Activated CD4-positive, alpha-beta memory T cell treated with anti-CD3 and anti-CD28 coated beads for 36 hours (primary cell): Measurements from ENCODE around the gene DEFB119. TPM values are rescaled to one million over a fixed set of nuclear protein-coding genes. Genes with fewer than 3 reads are reported as not detected.
"Not testable (repeated sequence)": the region's sequence is repeated elsewhere in the genome, so short reads cannot be mapped to it uniquely, and the experiment has no call there.

Source experiments
- CTCF ChIA-PET: fragments of 350-600 bp; sonication (Branson Sonifier 250); formaldehyde crosslinking; loops from one replicate; lab custom pipeline; 2021; ENCODE audit warnings: antibody characterized with exemption, inconsistent platforms; lab: Charles Lee
- POLR2A ChIA-PET: fragments of 350-600 bp; sonication (Branson Sonifier 250); formaldehyde crosslinking; loops from one replicate; lab custom pipeline; 2021; ENCODE audit warnings: antibody characterized with exemption; lab: Charles Lee
- DNase-seq: peaks from one replicate; pipeline ENCODE4 v3.0.0-alpha.2; 2020
- H3K27ac Mint-ChIP-seq: one replicate; pipeline ENCODE4 v1.8.0; 2021; ENCODE audit warnings: mixed read lengths
- H3K27me3 Mint-ChIP-seq: one replicate; pipeline ENCODE4 v1.8.0; 2021; ENCODE audit warnings: mixed read lengths
- H3K36me3 Mint-ChIP-seq: one replicate; pipeline ENCODE4 v1.8.0; 2021; ENCODE audit warnings: mixed read lengths
- H3K4me1 Mint-ChIP-seq: one replicate; pipeline ENCODE4 v1.8.0; 2021; ENCODE audit warnings: low read depth, mixed read lengths
- H3K4me3 Mint-ChIP-seq: one replicate; pipeline ENCODE4 v1.8.0; 2021; ENCODE audit warnings: mild to moderate bottlenecking, mixed read lengths
- H3K9me3 Mint-ChIP-seq: one replicate; pipeline ENCODE4 v1.8.0; 2021; ENCODE audit warnings: mixed read lengths
- intact Hi-C: fragments of 100-400 bp; cut with micrococcal nuclease; formaldehyde crosslinking; loops from one replicate; pipeline ENCODE4 v1.15.1; 2023
- total RNA-seq, 2 experiments: library from RNA; stranded (reverse); gene quantifications; one replicate each; pipeline ENCODE4 v1.2.3, GENCODE V29; 2021

The DEFB119 gene
- total RNA-seq, 2 experiments from 2014 or later, result not detected

DNA sequence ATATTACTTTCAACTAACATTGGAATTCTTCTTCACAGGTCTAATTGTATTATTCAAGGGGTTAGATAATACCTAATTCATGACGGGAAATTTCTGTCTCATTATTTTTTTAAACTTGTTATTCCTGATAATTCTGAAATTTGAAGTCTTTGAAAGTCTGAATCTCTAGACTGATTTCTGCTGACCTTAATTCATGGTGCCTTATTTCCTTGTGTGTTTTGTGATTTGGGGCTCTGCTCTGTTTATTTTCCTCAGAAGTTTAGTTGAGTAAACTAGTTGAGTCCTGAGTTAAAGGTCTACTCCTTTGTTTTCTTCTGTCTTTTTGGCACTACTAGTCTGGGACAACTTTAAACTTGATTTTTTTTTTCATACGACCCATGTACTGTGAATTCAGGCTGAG is 16.0 kb downstream of the DEFB119 start:
- Mint-ChIP-seq H3K36me3 (no peaks in the 10 kb centered on the region), H3K4me1 (no peaks in the 10 kb centered on the region), H3K27me3 (peaks cover 3% of the 10 kb centered on the region), H3K27ac (no peak overlapping the region), H3K4me3 (no peak overlapping the region), H3K9me3 (peaks cover 5% of the 10 kb centered on the region)
- POLR2A ChIA-PET, result no interaction called here
- intact Hi-C loops, result no loop called here
- CTCF ChIA-PET, result no interaction called here
- no peak for DNase-seq

DNA sequence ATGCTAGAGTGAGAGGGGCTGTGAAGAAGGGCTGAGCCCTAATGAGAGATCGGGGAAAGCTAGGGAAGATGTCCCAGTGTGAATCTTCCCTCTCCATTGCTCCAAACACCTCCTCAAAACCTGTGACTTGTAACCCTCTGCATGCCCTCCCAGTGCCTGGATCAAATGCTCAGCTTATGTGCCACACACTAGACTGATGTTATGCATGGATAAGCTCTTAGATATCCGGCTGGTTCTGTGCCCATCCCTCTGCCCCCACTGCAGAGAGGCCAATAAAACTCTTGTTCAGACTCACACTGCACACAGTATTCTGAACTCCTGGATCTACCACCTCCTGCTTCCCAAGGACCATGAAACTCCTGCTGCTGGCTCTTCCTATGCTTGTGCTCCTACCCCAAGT is 22.1 kb downstream of the DEFB119 start, which contains the start of gene DEFB118:
DEFB118 (plus strand) TSS at position 301 of the 400 bp plus-strand sequence; CDS start at position 351, 50 bp downstream.
- Mint-ChIP-seq H3K9me3 (peaks cover 4% of the 10 kb centered on the region), H3K27me3 (no peaks in the 10 kb centered on the region), H3K4me3 (no peak within 1 kb of the TSS), H3K36me3 (no peaks in the 10 kb centered on the region), H3K27ac (no peak within 1 kb of the TSS), H3K4me1 (no peaks in the 10 kb centered on the region)
- CTCF ChIA-PET, result no interaction called here
- intact Hi-C loops, result no loop called here
- DNase-seq, result no peak
- POLR2A ChIA-PET, result no interaction called here

DNA sequence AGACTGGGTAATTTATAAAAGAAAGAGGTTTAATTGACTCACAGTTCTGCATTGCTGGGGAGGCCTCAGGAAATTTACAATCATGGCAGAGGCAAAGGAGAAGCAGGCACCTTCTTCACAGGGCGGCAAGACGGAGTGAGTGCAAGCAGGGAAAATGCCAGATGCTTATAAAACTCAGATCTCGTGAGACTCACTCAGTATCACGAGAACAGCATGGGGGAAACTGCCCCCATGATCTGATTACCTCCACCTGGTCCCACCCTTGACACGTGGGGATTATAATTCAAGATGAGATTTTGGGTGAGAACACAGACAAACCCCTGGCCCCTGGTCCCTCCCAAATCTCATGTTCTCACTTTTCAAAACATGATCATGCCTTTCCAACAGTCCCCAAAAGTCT is 26.1 kb downstream of the DEFB119 start:
- intact Hi-C loops, CTCF ChIA-PET: not testable (repeated sequence)

DNA sequence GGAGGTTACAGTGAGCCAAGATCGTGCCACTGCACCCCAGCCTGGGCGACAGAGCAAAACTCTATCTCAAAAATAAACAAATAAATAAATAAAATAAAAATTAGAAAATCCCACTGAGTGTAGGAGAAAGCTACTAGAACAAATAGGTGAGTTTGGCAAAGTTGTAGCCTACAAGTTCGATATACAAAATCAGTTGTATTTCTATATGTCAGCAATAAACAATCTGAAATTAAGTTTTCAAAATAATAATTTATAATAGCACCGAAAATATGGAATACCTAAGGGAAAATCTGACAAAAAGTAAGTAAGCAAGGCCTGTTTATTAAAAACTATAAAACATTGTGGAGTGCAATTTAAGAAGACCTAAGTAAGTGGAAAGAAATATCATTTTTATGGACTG is 27.1 kb downstream of the DEFB119 start:
- no peak overlapping the region for H3K27ac Mint-ChIP-seq
- H3K4me3 Mint-ChIP-seq, result no peak overlapping the region
- no peaks in the 10 kb centered on the region for H3K27me3 Mint-ChIP-seq
- no peaks in the 10 kb centered on the region for H3K36me3 Mint-ChIP-seq
- H3K9me3 Mint-ChIP-seq, result peaks cover 4% of the 10 kb centered on the region
- no peak for DNase-seq
- intact Hi-C loops, result no loop called here
- ChIA-PET CTCF (no interaction called here), POLR2A (no interaction called here)
- H3K4me1 Mint-ChIP-seq, result no peaks in the 10 kb centered on the region

More for the DNA sequence above, 26.1 kb downstream of the DEFB119 start:
- H3K4me3 Mint-ChIP-seq, H3K4me1 Mint-ChIP-seq, H3K9me3 Mint-ChIP-seq, POLR2A ChIA-PET, H3K36me3 Mint-ChIP-seq, H3K27ac Mint-ChIP-seq, DNase-seq, H3K27me3 Mint-ChIP-seq: not testable (repeated sequence)

DNA sequence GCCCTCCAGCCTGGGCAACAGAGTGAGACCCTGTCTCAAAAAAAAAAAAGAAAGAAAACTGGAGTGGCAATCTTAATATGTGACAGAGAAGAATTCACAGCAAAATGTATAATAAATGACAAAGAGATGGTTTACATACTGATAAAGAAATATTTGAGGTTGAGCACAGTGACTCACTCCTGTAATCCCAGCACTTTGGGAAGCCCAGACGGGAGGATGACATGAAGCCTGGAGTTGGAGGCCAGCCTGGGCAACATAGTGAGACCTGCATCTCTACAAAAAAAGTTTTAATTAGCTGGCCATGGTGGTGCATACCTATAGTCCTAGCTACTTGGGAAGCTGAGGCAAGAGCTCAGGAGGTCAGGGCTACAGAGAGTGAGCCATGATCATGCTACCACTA is 34.4 kb downstream of the DEFB119 start:
- no peaks in the 10 kb centered on the region for H3K36me3 Mint-ChIP-seq
- peaks cover 2% of the 10 kb centered on the region for H3K27me3 Mint-ChIP-seq

DNA sequence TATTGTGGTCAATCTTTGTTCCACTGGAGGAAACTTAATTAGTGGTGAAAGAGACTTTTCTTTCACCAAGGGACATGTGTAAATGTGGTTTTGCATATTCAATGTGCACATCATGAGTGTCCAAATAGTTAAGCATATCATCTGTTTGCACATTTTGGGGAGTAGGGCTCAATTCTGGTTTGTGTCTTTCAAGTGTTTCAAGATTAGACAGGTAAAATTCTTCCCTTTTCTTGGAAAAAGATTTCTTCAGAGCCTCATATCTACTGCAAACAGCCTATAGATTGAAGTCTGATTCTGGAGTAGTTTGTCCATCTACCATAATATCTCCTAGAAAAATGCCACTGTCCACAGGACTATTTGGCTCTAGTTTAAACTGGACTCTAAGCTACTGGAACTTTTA is 48.9 kb downstream of the DEFB119 start:
- no peak overlapping the region for H3K27ac Mint-ChIP-seq
- DNase-seq, result no peak
- H3K27me3 Mint-ChIP-seq, result no peaks in the 10 kb centered on the region
- H3K9me3 Mint-ChIP-seq, result peaks cover 2% of the 10 kb centered on the region
- no peaks in the 10 kb centered on the region for H3K36me3 Mint-ChIP-seq
- no peak overlapping the region for H3K4me3 Mint-ChIP-seq
- ChIA-PET POLR2A (no interaction called here), CTCF (interaction anchor here (0.9 kb wide), 1 partner anchor 162 kb away, joined by 3 read pairs; no protein-coding TSS in a partner anchor)
- no peaks in the 10 kb centered on the region for H3K4me1 Mint-ChIP-seq
- intact Hi-C loops, result no loop called here

More for the DNA sequence above, 34.4 kb downstream of the DEFB119 start:
- ChIA-PET CTCF (no interaction called here), POLR2A (no interaction called here)
- no peak overlapping the region for H3K4me3 Mint-ChIP-seq
- H3K27ac Mint-ChIP-seq, result no peak overlapping the region
- intact Hi-C loops, result no loop called here
- H3K9me3 Mint-ChIP-seq, result no peaks in the 10 kb centered on the region
- DNase-seq, result no peak
- H3K4me1 Mint-ChIP-seq, result no peaks in the 10 kb centered on the region

DNA sequence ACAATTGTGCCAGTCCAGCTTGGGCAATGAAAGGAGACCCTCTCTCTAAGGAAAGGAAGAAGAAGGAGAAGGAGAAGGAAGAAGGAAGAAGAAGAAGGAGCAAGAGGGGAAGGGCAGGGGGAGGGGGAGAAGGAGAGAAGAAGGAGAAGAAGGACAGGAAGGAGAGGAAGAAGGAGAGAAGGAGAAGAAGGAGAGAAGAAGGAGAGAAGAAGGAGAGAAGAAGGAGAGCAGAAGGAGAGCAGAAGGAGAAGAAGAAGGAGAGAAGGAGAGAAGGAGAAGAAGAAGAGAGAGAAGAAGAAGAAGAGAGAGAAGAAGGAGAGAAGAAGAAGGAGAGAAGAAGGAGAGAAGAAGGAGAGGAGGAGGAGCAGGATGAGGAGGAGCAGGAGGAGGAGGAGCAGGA is 59.5 kb downstream of the DEFB119 start:
- H3K36me3 Mint-ChIP-seq, result no peaks in the 10 kb centered on the region
- CTCF ChIA-PET, result no interaction called here
- intact Hi-C loops, result no loop called here
- H3K4me3 Mint-ChIP-seq, result no peak overlapping the region
- no peak overlapping the region for H3K27ac Mint-ChIP-seq
- DNase-seq, result no peak
- no peaks in the 10 kb centered on the region for H3K4me1 Mint-ChIP-seq
- POLR2A ChIA-PET, result no interaction called here
- H3K9me3 Mint-ChIP-seq, result no peaks in the 10 kb centered on the region
- H3K27me3 Mint-ChIP-seq, result no peaks in the 10 kb centered on the region

Other genes with a start within 250 kb of the DEFB119 start
- gene DEFB115, start 132.9 kb downstream of the DEFB119 start, total RNA-seq, result not detected
- not detected for gene DEFB116, start 82.0 kb downstream of the DEFB119 start, total RNA-seq
- gene DEFB118, start 22.0 kb downstream of the DEFB119 start, total RNA-seq, result not detected
- not detected for gene DEFB121, start 15.6 kb upstream of the DEFB119 start, total RNA-seq
- not detected for gene DEFB123, start 50.0 kb upstream of the DEFB119 start, total RNA-seq
- gene DEFB124, start 84.5 kb upstream of the DEFB119 start, total RNA-seq, result not detected
- gene REM1, start 84.7 kb upstream of the DEFB119 start, total RNA-seq, result not detected
- 100 to 1,000 TPM; 110 to 111 TPM for gene HM13, start 123.9 kb upstream of the DEFB119 start, total RNA-seq
- gene ID1, start 214.7 kb upstream of the DEFB119 start, total RNA-seq, result 1 to 10 TPM in 1 of 2 experiments, under 1 TPM in 1; 0.90 to 1.3 TPM
- gene COX4I2, start 247.3 kb upstream of the DEFB119 start, total RNA-seq, result not detected